ENCODE results near the gene GAS2L1.
A peak's percentile ranks its signal among the peaks of the same experiment; 100 is the strongest.

The GAS2L1 gene

DNA sequence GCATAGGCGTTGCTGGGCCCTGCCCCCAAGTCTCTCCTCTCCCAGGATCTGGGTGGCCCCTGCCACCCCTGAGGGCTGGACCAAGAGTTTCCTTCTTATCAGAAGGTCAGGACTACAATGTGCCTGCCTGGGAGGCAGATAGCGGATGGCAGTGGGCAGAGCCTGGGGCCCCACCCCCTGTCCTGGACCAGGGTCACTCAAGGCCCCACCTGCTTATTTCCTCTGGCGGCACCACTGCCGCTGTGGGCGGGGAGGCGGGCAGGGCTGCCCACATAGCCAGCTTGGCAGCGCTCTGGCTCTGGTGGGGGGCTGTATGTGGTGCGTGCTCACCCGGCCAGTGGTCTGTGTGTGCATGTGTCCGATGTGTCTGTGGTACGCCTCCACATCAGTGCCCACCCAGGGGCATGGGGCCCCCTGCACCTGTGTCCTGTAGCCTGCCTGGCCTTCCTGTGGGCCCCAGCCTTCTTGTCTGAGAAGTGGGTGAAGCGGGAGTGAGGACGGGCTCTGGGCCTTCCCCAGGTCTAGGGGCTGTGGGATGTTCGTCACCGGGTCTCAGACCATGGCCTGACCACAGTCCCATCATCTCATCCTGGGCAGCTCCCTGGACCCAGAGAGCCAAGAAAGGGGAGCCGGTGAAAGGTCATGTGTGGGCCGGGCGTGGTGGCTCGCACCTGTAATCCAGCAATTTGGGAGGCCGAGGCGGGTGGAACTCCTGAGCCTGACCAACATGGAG, 3.0 kb downstream of the GAS2L1 start:
- DNase-seq (ENCODE audit: low read depth) = no peak

DNA sequence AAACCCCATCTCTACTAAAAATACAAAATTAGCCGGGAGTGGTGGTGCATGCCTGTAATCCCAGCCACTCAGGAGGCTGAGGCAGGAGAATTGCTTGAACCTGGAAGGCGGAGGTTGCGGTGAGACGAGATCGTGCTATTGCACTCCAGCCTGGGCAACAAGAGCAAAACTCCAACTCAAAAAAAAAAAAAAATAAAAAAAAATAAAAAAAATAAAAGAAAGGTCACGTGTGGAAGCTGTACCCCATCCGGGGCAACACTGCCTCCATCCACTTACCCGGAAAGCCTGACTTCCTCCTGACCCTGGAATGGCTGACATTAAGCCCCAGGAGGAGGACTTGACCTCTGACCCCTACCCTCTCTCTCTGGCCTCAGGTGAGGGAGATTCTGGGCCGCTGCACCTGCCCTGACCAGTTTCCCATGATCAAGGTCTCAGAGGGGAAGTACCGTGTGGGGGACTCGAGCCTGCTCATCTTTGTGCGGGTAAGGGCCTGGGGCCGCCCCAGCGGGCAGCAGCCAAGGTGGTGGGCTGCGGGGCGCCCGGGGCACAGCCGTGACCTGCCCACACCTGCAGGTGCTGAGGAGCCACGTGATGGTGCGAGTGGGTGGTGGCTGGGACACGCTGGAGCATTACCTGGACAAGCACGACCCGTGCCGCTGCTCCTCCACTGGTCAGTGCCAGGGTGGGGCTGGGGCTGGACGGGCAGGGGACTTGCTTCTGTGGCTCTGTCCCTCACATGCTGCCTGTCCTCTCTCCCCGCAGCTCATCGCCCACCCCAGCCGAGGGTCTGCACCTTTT, 3.8 kb downstream of the GAS2L1 start:
- no peak for DNase-seq (ENCODE audit: low read depth)

DNA sequence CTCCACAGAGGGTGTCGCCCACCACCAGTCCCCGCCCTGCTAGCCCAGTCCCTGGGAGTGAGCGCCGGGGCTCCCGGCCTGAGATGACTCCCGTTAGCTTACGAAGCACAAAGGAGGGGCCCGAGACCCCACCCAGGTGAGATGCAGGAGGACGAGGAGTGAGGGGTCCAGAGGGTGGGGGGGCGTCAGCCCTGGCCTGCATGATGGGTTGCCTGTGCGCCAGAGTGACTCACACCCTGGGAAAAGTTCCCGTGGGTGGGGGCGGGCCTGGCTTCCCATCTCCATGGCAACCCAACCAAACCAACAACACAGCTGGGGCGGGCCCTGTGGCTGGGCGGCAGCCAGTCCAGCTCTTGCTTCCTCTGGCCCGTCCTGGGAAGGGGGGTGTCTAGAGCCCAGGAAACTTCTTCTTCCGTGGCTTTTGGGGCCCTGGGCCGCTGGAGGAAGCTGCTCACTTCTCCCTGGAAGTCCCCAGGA, 4.5 kb downstream of the GAS2L1 start:
- DNase-seq (ENCODE audit: low read depth) = peak; percentile 25

DNA sequence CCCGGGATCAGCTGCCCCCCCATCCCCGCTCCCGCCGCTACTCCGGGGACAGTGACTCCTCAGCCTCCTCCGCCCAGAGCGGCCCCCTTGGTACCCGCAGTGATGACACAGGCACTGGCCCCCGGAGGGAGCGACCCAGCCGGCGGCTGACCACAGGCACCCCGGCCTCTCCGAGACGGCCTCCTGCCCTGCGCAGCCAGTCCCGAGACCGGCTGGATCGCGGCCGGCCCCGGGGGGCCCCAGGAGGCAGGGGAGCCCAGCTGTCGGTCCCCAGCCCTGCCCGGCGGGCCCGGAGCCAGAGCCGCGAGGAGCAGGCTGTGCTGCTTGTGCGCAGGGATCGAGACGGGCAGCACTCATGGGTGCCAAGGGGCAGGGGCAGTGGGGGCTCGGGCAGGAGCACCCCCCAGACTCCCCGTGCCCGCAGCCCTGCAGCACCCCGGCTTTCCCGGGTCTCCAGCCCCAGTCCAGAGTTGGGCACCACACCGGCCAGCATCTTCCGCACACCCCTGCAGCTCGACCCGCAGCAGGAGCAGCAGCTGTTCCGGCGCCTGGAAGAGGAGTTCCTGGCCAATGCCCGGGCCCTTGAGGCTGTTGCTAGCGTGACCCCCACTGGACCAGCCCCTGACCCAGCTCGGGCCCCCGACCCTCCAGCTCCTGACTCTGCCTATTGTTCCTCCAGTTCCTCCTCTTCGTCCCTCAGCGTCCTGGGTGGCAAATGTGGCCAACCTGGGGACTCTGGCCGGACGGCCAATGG, 5.2 kb downstream of the GAS2L1 start:
- no peak for DNase-seq (ENCODE audit: low read depth)

DNA sequence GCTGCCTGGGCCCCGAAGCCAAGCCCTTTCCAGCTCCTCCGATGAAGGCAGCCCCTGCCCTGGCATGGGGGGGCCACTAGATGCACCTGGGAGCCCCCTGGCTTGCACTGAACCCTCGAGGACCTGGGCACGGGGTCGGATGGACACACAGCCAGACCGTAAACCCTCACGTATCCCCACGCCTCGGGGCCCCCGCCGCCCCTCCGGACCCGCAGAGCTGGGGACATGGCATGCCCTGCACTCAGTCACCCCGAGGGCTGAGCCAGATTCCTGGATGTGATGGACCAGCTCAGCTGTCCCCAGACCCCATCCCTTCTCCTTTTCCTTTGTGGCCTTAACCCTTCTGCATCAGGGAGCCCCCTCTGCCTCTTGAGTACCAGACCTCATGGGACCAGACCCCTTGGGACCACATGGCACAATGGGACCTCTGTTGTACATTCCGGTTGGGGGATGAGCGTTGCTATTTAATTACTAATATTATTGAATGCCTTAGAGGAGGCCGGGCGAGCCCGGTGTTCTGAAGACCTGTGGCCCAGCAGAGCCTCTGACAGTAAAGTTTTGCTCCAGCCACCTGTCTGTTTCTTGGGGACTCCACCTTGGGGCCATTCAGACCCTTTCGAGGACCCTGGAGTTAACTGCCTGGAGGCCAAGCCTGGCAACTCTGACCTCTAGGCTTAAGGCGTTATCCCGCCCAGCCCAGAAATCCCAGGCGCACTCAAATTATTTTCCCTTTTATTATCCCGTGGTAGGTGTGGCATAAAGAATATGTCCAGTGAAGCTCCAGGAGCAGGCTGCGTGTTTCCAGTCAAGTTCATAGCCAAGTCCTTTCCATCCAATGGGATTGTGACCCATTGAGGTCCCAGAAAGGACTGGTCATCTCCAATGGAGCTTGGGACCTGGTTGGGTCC, 6.0 kb downstream of the GAS2L1 start:
- DNase-seq (ENCODE audit: low read depth) = no peak

DNA sequence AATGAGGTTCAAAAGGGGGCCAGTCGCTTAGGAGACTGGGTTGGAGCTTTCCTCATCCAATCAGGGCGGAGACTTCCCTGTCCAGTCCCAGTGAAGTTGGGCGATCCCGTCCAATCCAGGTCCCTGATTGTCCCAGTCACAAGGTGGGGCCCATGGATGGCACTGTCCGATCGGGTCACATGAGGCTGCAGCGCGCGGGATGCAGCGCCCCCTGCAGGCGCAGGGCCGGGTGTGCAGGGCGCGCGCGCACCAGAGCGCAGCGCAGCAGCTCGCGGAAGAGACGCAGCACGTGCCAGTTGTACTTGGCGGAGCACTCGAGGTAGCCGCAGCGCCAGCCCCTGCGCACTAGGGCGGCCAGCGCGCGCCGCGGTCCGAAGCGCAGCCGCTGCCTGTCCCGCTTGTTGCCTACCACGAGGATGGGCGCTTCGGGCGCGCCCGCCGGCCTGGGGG, 6.7 kb downstream of the GAS2L1 start:
- no peak for DNase-seq (ENCODE audit: low read depth)

DNA sequence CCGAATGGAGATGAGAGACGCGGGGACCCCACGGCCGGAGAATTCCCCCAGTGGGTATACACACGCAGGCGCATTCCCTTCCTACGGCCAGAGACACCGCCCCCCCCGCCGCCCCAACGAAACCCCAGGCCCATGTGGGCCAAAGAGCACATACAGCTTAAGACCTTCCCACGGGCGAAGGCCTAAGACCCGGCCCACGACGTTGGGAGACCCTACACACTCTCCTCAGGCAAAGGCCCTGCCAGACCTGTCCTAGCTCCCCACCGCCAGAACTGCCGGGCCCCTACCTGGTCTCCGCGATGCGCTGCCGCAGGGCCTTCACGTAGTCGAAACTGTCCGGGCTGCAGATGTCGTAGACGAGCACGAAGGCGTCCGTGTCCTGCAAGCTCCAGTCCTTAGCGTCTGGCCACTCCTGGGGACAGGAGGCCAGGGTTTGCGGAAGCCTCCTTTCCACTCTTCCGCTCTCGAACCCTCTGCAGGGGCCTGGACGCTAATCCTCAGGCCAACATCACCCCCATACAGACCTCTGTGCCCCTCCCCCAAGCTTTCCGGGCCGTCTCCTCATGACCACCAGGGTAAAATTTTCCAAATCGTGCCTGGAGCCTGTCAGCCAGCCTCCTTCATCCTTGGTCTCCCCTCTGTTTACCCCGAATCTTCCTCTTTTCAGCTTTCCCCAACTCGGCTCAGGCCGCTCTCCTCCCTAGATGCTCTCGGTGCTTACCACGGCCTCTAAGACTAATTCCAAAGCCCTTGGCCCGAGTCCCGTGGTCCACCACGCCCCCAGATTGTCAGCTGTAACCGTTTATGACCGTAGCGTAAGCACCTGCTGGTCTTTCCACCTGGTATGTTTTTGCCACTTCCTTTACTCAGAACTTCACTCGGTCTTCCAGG, 7.4 kb downstream of the GAS2L1 start:
- DNase-seq (ENCODE audit: low read depth) = no peak

DNA sequence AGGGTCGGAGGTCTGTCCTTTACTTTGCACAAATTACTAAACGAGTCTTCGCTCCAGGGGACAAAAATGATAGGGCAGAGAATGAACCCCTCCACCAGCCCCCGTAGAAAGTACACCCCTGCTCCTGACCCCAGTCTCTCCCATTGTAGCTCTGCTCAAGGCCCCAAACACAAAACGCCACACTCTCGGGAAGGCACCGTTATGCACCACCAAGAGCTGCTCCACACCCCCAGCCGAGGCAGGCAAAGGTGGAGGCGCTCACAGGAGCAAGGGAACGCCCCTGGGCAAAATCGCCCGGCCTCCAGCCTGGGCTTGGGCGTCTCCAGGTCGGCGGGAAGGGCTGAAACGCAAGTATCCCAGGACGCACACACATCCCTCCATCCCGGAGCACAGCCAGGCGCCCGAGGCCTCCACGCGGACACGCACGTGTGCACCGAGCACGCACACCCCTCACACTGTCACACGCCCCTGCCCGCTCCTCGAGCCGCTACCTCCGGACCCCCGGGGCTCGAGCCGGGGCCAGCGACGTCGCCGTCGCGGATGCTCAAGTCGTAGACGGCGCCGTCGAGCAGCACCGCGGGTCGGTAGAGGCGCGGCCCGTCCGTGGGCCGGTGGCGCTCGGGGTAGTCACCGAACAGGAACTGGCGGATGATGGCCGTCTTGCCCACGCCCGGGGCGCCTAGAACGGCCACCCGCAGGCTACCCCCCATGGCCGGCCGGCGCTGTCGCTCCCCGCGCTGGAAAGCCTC, 8.3 kb downstream of the GAS2L1 start:
- no peak for DNase-seq (ENCODE audit: low read depth)

DNA sequence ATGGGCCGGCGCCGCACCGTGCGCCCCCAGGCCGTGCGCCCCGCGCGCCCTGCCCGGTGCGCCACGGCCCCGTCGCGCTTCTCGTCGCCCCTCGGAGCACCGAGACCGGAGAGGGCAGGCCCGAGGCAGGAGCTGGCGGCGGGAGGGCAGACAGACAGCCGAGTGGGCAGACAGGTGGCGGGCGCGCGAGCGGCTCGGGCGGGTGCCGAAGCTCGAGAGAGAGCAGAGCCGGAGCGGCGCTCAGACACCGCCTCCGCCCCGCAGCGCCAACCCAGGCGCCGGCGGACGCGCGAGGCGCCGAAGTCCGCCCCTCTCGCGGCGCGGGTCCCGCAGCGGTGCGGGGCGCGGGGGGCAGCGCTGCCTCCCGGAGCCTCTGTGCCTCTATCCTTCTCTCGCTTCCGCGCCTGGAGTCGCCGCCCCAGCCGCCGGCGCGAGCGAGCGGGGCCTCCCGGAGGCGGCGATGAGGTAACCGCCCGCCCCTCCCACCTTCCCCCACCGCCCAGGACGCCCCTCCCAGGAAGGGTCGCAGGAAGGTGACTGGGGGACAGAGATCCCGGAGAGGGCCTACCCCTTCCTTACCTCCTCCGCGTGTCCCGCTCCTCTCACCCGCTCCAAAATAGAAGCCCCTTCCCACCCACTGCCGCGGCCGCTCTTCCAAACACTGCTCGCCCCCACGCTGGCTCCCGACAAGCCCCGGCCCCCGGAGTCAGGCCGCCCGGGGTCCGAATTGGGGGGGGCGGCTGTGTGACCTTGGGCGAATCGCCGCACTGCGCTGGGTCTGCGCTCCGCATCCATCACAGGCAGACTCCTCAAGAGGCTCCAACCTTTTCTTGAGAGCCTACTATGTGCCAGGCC, 9.1 kb downstream of the GAS2L1 start, which contains the start of gene RASL10A:
Gene RASL10A (minus strand): TSS at position 412 of the 855 bp plus-strand sequence. CDS start 451 bp downstream, outside the sequence.
- no peak for DNase-seq (ENCODE audit: low read depth)

DNA sequence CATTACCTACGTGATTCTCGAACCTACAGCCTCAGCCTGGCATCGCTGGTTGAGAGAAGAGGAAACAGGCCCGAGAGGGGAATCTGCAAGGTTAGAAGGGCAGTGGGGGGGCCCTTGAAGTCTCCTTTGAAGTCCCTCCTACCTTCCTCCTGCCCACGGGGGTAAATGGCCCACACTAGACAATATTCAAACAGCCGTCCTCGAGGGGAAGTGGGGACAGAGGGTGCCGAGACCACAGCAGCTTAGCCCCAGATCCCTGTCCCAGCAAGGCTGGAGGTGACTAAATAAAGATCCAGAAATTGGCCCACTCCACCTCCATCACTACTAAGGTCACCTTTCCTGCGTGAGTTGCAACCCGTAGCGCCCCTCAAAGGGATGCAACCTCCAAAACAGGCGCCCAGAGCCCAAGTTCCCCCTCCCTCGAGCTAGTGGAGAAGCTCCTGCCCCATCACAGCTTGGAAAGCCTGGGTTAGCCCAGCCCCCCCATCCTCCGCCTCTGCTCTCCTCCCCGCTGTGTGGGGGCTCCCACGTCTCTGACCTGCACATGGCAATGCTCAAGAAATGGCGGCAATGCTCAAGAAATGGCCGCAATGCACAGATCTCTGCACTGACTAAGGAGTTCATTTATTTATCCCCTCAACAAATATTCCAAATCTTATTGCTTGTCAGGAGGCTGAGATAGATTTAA, 9.8 kb downstream of the GAS2L1 start:
- DNase-seq (ENCODE audit: low read depth) = no peak

DNA sequence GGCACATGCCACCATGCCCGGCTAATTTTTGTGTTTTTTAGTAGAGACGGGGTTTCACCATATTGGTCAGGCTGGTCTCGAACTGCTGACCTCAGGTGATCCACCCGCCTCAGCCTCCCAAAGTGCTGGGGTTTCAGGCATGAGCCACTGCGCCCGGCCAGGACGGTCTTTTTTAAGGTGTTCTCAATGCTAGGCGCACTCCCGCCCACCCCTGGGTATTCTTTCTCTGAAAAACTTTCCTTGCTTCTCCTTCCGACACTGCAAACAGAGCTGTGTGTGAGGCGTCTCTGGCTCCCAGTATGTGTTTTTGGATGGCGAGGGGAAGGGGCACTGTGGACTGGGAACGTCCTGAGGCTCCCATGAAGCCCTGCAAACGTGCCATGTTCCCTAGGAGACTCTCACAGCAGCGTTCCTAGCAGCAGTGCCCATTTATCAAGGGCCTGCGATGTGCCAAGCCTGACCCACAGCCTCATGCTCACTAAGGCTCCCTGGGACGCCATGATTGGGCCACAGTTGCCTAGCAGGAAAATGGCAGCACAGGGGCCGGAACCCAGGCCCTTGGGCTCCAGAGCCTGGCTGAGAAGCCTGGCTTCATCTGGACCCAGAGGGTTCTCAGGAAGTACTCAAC, 11.5 kb downstream of the GAS2L1 start:
- no peak for DNase-seq (ENCODE audit: low read depth)

DNA sequence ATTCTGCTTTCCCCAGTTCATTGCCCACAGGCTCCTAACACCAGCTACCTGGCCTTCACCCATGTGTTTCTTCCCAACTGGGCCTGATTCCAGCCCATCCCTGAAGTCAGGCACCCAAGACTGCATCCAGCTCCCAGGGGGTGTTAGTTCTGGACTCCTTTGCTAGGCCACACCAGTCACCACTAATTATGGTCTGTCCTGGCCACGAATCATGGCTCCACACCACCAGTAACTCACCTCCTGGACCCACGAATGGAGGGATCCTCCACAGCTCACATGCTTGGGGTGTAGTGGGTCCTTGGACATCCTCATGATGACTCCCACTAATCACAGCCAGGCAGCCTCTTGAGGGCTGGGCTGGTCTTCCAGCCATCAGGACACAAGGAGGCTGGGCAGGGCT, 12.6 kb downstream of the GAS2L1 start:
- no peak for DNase-seq (ENCODE audit: low read depth)

DNA sequence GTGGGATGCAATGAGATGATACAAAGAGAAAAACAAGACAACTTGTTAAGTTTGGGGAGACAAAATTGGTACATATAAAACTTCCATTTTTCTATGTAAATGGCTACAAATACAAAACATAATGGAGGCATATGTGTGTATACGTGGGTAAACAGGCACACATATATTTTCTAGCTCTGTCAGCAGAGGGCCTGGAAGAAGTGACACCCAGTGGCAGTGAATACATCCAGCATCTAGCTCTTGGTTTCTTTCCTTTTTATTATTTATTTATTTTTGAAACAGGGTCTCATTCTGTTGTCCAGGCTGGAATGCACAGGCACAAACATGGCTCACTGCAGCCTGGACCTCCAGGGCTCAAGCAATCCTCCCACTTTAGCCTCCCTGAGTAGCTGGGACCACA, 14.1 kb downstream of the GAS2L1 start:
- DNase-seq (ENCODE audit: low read depth) = no peak

DNA sequence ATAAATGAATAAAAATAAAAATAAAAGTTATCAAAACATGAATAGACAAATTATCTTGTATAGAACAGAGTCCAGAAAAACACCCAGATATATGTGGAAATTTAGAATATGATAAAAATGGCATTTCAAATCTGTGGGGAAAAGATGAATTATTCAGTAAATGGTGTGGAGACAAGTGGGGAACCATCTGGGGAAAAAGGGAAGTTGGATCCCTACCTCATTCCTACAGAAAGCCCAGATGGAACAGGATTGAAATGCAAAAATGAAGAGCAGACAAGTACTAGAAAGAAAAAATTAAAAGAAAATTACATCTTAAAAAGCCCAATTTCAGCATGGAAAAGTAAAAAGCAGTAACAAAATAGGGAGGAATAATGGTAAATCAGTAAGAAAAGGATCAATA, 17.2 kb downstream of the GAS2L1 start:
- DNase-seq (ENCODE audit: low read depth) = no peak

DNA sequence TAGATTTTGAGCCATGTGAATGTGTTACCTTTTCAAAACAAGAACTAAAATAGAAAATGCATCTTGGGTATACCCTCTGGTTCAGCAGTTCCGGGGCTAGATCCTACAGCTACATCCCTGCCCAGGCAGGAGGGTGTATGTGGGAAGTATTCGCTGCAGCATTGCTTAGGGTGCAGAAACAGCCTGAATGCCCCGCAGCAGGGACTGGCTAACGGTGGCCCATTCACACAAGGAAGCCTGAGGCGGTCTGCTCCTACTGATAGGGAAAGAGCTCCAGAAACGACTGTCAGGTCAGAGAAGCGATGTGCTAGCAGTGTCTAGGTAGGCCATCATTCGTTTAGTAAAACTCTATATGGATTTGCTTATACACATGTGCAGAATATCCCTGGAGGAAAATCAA, 18.9 kb downstream of the GAS2L1 start:
- DNase-seq (ENCODE audit: low read depth) = no peak

DNA sequence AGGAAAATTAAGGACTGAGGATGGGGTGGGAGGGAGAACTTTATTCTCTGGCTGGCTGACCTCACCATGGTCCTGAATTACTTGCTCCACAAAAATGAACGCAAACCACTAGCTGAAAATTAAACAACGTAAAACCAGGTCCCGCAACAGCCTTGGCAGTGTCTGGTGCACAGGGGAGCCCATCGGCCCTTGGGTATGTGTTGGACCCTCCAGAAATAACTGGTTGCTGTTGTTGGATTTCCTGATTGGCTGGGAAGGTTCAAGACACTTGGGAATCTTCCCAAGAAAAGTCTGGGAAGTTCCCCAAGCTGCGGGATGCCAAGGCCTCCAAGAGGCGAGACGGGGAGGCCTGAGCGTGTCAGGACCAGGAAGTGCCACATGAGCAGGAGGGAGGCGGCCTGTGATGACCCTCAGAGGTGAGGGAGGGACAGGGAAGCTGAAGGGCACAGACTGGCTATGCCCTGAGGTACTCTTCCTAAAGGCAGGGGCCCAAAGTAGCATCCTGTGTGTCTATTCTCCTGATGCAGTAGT, 19.4 kb downstream of the GAS2L1 start:
- DNase-seq (ENCODE audit: low read depth) = no peak

DNA sequence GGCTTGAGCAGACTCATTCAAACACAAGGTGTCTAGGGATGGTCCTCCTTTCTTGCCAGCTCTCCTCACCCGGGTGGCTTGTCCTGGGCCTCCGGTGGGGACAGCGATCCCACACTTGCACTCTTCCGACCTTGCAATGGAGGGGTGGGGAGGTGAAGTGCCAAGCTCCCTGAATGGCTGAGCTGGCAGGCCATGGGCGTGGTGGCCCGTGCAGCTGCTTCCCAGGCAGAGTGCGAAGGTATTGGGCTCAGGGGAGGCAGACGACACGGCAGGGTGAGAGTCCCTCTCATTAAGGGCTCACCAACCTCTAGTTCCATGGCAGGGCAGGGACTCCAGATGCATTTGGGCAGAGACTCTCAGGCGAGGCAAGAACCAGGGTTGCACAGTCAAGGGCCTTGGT, 20.0 kb downstream of the GAS2L1 start:
- no peak for DNase-seq (ENCODE audit: low read depth)

Data from stimulated activated CD8-positive, alpha-beta memory T cell treated with anti-CD3 and anti-CD28 coated beads, Interleukin-15, amount 100 ng/mL, for 1 hour (primary cell).